Measurements from ENCODE around the gene ABRACL. TPM values are rescaled to one million over a fixed set of nuclear protein-coding genes. Genes with fewer than 3 reads are reported as not detected.

ABRACL gene
- total and polyA plus RNA-seq, 2 experiments from 2014 or later, result 81.8 to 110 TPM

GRCh38 chr6:139055709-139056108 lies 27.2 kb downstream of the ABRACL start:
- H3K27me3 ChIP-seq, result no peaks in the 10 kb centered on the region
- H3K27ac ChIP-seq, result no peak overlapping the region
- no peak overlapping the region for H2AFZ ChIP-seq
- no peak overlapping the region for H3K4me2 ChIP-seq
- no peaks in the 10 kb centered on the region for H3K9me3 ChIP-seq (ENCODE audit: low read depth)
- WGBS (ENCODE audit: low lambda C conversion rate, missing lambda C conversion rate), result 98% methylated on average over 2 of the region's 2 CpGs
- no peaks in the 10 kb centered on the region for H4K20me1 ChIP-seq (ENCODE audit: insufficient read depth, poor library complexity, severe bottlenecking)
- DNase-seq (ENCODE audit: low spot score), result no peak
- H3K4me3 ChIP-seq, result no peak overlapping the region
- H3K79me2 ChIP-seq, result no peaks in the 10 kb centered on the region
- no peaks in the 10 kb centered on the region for H3K36me3 ChIP-seq (replicated peaks; ENCODE audit: insufficient read depth, low read depth)
- TF ChIP-seq EZH2 (IDR thresholded peaks at IDR 0.05; ENCODE audit: borderline replicate concordance) (no peak), EZH2phosphoT487 (IDR thresholded peaks at IDR 0.05; ENCODE audit: low read depth, severe bottlenecking, unreplicated experiment) (no peak), CTCF (IDR thresholded peaks at IDR 0.05; ENCODE audit: poor library complexity) (no peak)
- no peaks in the 10 kb centered on the region for H3K9me2 ChIP-seq (replicated peaks; ENCODE audit: insufficient read depth)
- no peaks in the 10 kb centered on the region for H3K4me1 ChIP-seq (ENCODE audit: insufficient read depth)

GRCh38 chr6:139058029-139058428 lies 29.5 kb downstream of the ABRACL start:
- 89% methylated on average over 3 of the region's 3 CpGs for WGBS (ENCODE audit: low lambda C conversion rate, missing lambda C conversion rate)
- DNase-seq (ENCODE audit: low spot score), result no peak
- no peak overlapping the region for H3K4me2 ChIP-seq
- H3K27me3 ChIP-seq, result no peaks in the 10 kb centered on the region
- H3K4me3 ChIP-seq, result no peak overlapping the region
- TF ChIP-seq CTCF (IDR thresholded peaks at IDR 0.05; ENCODE audit: poor library complexity) (no peak), EZH2phosphoT487 (IDR thresholded peaks at IDR 0.05; ENCODE audit: low read depth, severe bottlenecking, unreplicated experiment) (no peak), EZH2 (IDR thresholded peaks at IDR 0.05; ENCODE audit: borderline replicate concordance) (no peak)
- no peaks in the 10 kb centered on the region for H3K79me2 ChIP-seq
- H3K36me3 ChIP-seq (replicated peaks; ENCODE audit: insufficient read depth, low read depth), result no peaks in the 10 kb centered on the region
- no peaks in the 10 kb centered on the region for H4K20me1 ChIP-seq (ENCODE audit: insufficient read depth, poor library complexity, severe bottlenecking)
- H3K4me1 ChIP-seq (ENCODE audit: insufficient read depth), result no peaks in the 10 kb centered on the region
- H2AFZ ChIP-seq, result no peak overlapping the region
- H3K9me2 ChIP-seq (replicated peaks; ENCODE audit: insufficient read depth), result no peaks in the 10 kb centered on the region
- H3K27ac ChIP-seq, result no peak overlapping the region
- no peaks in the 10 kb centered on the region for H3K9me3 ChIP-seq (ENCODE audit: low read depth)

GRCh38 chr6:139060332-139060731 lies 31.8 kb downstream of the ABRACL start:
- Histone ChIP-seq H4K20me1 (ENCODE audit: insufficient read depth, poor library complexity, severe bottlenecking) (no peaks in the 10 kb centered on the region), H3K4me3 (no peak overlapping the region), H3K27me3 (no peaks in the 10 kb centered on the region), H3K79me2 (no peaks in the 10 kb centered on the region), H3K36me3 (replicated peaks; ENCODE audit: insufficient read depth, low read depth) (no peaks in the 10 kb centered on the region), H3K9me3 (ENCODE audit: low read depth) (no peaks in the 10 kb centered on the region), H2AFZ (no peak overlapping the region), H3K27ac (no peak overlapping the region), H3K9me2 (replicated peaks; ENCODE audit: insufficient read depth) (no peaks in the 10 kb centered on the region), H3K4me2 (no peak overlapping the region), H3K4me1 (ENCODE audit: insufficient read depth) (no peaks in the 10 kb centered on the region)
- DNase-seq (ENCODE audit: low spot score), result no peak
- TF ChIP-seq CTCF (IDR thresholded peaks at IDR 0.05; ENCODE audit: poor library complexity) (no peak), EZH2 (IDR thresholded peaks at IDR 0.05; ENCODE audit: borderline replicate concordance) (no peak), EZH2phosphoT487 (IDR thresholded peaks at IDR 0.05; ENCODE audit: low read depth, severe bottlenecking, unreplicated experiment) (no peak)
